H1 (cell line): ENCODE measurements around the gene UROS. TPM values are rescaled to one million over a fixed set of nuclear protein-coding genes. Genes with fewer than 3 reads are reported as not detected.

Experiments
- CEBPB ChIP-seq: IDR thresholded peaks from 2 replicates; pipeline ENCODE4 v1.6.1; 2012; ENCODE audit warnings: low read depth, low read length
- HDAC6 ChIP-seq: IDR thresholded peaks from one replicate; pipeline ENCODE4 v1.7.1; 2012; ENCODE audit warnings: low read depth, mild to moderate bottlenecking, inconsistent platforms, low read length, moderate library complexity
- KDM5A ChIP-seq: fragments of 200-600 bp; IDR thresholded peaks from 2 replicates; pipeline ENCODE4 v1.7.1; 2012; ENCODE audit warnings: mild to moderate bottlenecking, low read length, inconsistent platforms, mixed read lengths
- NRF1 ChIP-seq: IDR thresholded peaks from 2 replicates; pipeline ENCODE4 v1.6.1; 2011; ENCODE audit warnings: mild to moderate bottlenecking, low read depth, low read length, improper control_type of control experiment
- POLR2AphosphoS5 ChIP-seq: IDR thresholded peaks from 2 replicates; pipeline ENCODE4 v1.6.1; 2011; ENCODE audit warnings: low read depth, low read length
- TAF7 ChIP-seq: optimal IDR thresholded peaks from 2 replicates; pipeline ENCODE3; 2011; ENCODE audit warnings: low read depth, mild to moderate bottlenecking, inconsistent platforms, low read length, moderate library complexity, borderline replicate concordance
- polyA plus RNA-seq, 7 experiments: library from polyadenylated mRNA; depleted of rRNA in 3 of 7; stranded (reverse) in 5 of 7; unstranded in 2 of 7; fragments of >200 nt in 5 of 7; fragments of 200-250 nt in 2 of 7; gene quantifications; 1 replicate in 5 of 7; 2 replicates in 1 of 7; 4 replicates in 1 of 7; pipeline versions ENCODE4 v1.2.1 to v1.2.3, GENCODE V29; 2011 to 2013; ENCODE audit warnings: missing spikeins in 2 of 7, mixed read lengths in 2 of 7
- total RNA-seq: library from RNA; stranded (reverse); fragmentation: NEBNext Ultra II Directional; extraction: Animal tissue kit (Norgen Biotek cat#: 25700); gene quantifications from 2 replicates; pipeline ENCODE4 v1.2.1, GENCODE V29; 2021
- TF ChIP-seq, protein P1 (sequence below): fragments of 300-600 bp; sonication (generic); IDR thresholded peaks from 2 replicates; pipeline ENCODE4 v1.7.1; 2012; ENCODE audit warnings: low read length, moderate library complexity, mild to moderate bottlenecking, inconsistent platforms; ENCODE audit not compliant: insufficient replicate concordance

The UROS gene
- total and polyA plus RNA-seq, 2 of the 8 experiments (the other 6 are each of a cell fraction or from before 2014, with no cell fraction given): 45.6 to 58.0 TPM

DNA sequence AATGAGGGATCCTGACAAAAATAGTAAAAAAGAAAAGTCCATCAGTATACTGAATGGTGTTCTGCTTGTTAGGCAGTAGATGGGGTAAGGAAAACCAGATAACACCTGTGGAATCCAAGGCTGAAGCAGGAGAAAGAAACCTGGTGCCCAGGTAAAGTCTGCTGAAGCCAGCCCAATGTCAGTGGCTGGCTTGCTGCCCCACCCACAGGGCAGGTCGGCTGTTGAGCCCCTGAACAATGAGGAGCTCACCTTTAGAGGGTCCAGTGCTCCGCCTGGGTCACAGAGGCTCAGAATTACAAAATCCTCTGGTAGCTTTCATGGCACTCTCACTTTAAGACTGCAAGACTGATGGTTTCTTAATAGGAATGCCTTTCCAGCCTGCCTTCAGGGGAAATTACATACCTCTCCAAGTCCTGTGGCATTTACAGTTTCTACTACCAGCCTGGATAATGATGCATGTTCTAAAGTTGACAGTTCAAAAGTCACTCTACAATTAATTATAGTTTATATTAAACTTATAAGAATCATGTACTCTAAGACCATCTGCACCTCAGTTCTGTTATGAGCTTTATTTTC, 34.2 kb upstream of the UROS start (continued):
- TF ChIP-seq, protein P1, sequence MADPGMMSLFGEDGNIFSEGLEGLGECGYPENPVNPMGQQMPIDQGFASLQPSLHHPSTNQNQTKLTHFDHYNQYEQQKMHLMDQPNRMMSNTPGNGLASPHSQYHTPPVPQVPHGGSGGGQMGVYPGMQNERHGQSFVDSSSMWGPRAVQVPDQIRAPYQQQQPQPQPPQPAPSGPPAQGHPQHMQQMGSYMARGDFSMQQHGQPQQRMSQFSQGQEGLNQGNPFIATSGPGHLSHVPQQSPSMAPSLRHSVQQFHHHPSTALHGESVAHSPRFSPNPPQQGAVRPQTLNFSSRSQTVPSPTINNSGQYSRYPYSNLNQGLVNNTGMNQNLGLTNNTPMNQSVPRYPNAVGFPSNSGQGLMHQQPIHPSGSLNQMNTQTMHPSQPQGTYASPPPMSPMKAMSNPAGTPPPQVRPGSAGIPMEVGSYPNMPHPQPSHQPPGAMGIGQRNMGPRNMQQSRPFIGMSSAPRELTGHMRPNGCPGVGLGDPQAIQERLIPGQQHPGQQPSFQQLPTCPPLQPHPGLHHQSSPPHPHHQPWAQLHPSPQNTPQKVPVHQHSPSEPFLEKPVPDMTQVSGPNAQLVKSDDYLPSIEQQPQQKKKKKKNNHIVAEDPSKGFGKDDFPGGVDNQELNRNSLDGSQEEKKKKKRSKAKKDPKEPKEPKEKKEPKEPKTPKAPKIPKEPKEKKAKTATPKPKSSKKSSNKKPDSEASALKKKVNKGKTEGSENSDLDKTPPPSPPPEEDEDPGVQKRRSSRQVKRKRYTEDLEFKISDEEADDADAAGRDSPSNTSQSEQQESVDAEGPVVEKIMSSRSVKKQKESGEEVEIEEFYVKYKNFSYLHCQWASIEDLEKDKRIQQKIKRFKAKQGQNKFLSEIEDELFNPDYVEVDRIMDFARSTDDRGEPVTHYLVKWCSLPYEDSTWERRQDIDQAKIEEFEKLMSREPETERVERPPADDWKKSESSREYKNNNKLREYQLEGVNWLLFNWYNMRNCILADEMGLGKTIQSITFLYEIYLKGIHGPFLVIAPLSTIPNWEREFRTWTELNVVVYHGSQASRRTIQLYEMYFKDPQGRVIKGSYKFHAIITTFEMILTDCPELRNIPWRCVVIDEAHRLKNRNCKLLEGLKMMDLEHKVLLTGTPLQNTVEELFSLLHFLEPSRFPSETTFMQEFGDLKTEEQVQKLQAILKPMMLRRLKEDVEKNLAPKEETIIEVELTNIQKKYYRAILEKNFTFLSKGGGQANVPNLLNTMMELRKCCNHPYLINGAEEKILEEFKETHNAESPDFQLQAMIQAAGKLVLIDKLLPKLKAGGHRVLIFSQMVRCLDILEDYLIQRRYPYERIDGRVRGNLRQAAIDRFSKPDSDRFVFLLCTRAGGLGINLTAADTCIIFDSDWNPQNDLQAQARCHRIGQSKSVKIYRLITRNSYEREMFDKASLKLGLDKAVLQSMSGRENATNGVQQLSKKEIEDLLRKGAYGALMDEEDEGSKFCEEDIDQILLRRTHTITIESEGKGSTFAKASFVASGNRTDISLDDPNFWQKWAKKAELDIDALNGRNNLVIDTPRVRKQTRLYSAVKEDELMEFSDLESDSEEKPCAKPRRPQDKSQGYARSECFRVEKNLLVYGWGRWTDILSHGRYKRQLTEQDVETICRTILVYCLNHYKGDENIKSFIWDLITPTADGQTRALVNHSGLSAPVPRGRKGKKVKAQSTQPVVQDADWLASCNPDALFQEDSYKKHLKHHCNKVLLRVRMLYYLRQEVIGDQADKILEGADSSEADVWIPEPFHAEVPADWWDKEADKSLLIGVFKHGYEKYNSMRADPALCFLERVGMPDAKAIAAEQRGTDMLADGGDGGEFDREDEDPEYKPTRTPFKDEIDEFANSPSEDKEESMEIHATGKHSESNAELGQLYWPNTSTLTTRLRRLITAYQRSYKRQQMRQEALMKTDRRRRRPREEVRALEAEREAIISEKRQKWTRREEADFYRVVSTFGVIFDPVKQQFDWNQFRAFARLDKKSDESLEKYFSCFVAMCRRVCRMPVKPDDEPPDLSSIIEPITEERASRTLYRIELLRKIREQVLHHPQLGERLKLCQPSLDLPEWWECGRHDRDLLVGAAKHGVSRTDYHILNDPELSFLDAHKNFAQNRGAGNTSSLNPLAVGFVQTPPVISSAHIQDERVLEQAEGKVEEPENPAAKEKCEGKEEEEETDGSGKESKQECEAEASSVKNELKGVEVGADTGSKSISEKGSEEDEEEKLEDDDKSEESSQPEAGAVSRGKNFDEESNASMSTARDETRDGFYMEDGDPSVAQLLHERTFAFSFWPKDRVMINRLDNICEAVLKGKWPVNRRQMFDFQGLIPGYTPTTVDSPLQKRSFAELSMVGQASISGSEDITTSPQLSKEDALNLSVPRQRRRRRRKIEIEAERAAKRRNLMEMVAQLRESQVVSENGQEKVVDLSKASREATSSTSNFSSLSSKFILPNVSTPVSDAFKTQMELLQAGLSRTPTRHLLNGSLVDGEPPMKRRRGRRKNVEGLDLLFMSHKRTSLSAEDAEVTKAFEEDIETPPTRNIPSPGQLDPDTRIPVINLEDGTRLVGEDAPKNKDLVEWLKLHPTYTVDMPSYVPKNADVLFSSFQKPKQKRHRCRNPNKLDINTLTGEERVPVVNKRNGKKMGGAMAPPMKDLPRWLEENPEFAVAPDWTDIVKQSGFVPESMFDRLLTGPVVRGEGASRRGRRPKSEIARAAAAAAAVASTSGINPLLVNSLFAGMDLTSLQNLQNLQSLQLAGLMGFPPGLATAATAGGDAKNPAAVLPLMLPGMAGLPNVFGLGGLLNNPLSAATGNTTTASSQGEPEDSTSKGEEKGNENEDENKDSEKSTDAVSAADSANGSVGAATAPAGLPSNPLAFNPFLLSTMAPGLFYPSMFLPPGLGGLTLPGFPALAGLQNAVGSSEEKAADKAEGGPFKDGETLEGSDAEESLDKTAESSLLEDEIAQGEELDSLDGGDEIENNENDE: no peak
- TF ChIP-seq NRF1 (no peak), KDM5A (no peak), POLR2AphosphoS5 (no peak), CEBPB (no peak), HDAC6 (no peak), TAF7 (no peak)
